H1 (cell line): Measurements from ENCODE around the gene NAIF1.

Experiments used
- CHD2 ChIP-seq: IDR thresholded peaks from 2 replicates; pipeline ENCODE4 v1.6.1; 2012; ENCODE audit warnings: low read length, improper control_type of control experiment
- CTCF ChIP-seq, 3 experiments: IDR thresholded peaks; 1 replicate in 2 of 3; 2 replicates in 1 of 3; pipeline versions ENCODE4 v1.5.1 to v1.6.1; 2011; ENCODE audit warnings: low read length in 3 of 3, mild to moderate bottlenecking in 3 of 3, inconsistent platforms in 2 of 3, low read depth in 1 of 3, moderate library complexity in 1 of 3; ENCODE audit not compliant: insufficient read depth in 1 of 3; ENCODE audit errors: control extremely low read depth in 1 of 3
- EP300 ChIP-seq, 2 experiments: IDR thresholded peaks; 1 replicate in 1 of 2; 2 replicates in 1 of 2; pipeline ENCODE4 v1.6.1; 2011 to 2012; ENCODE audit warnings: low read depth in 2 of 2, low read length in 2 of 2, mild to moderate bottlenecking in 2 of 2, borderline replicate concordance in 1 of 2, inconsistent platforms in 1 of 2, moderate library complexity in 1 of 2
- HDAC6 ChIP-seq: IDR thresholded peaks from one replicate; pipeline ENCODE4 v1.7.1; 2012; ENCODE audit warnings: low read depth, mild to moderate bottlenecking, inconsistent platforms, low read length, moderate library complexity
- POLR2A ChIP-seq, 2 experiments: IDR thresholded peaks; 1 replicate in 1 of 2; 2 replicates in 1 of 2; pipeline ENCODE4 v1.6.1; 2011; ENCODE audit warnings: low read depth in 2 of 2, low read length in 2 of 2, mild to moderate bottlenecking in 2 of 2; ENCODE audit errors: control extremely low read depth in 1 of 2
- POLR2AphosphoS5 ChIP-seq: IDR thresholded peaks from 2 replicates; pipeline ENCODE4 v1.6.1; 2011; ENCODE audit warnings: low read depth, low read length
- RNF2 ChIP-seq: fragments of 200-900, 300-1000 bp; sonication (generic); IDR thresholded peaks from 2 replicates; pipeline ENCODE4 v1.7.1; 2016; ENCODE audit warnings: borderline replicate concordance, low read depth, mild to moderate bottlenecking, antibody characterized with exemption, low read length; ENCODE audit not compliant: poor library complexity, severe bottlenecking; ENCODE audit errors: missing control alignments
- SAP30 ChIP-seq: fragments of 300-600 bp; sonication (generic); IDR thresholded peaks from 2 replicates; pipeline ENCODE4 v1.7.1; 2012; ENCODE audit warnings: low read length, moderate library complexity, mild to moderate bottlenecking, inconsistent platforms; ENCODE audit not compliant: insufficient read depth, insufficient replicate concordance
- TAF1 ChIP-seq: IDR thresholded peaks from 2 replicates; pipeline ENCODE4 v1.6.1; 2011; ENCODE audit warnings: mild to moderate bottlenecking, low read depth, low read length
- TCF12 ChIP-seq: IDR thresholded peaks from 2 replicates; pipeline ENCODE4 v1.6.1; 2011; ENCODE audit warnings: low read depth, mild to moderate bottlenecking, low read length
- USF2 ChIP-seq: IDR thresholded peaks from 2 replicates; pipeline ENCODE4 v1.6.1; 2011; ENCODE audit warnings: low read length, improper control_type of control experiment

- TF ChIP-seq CTCF (IDR thresholded peaks at IDR 0.05; ENCODE audit: control extremely low read depth in 1 of 3, insufficient read depth in 1 of 3, low read depth in 1 of 3, low read length in 3 of 3), result no peak
- TF ChIP-seq SAP30, result no peak
- no peak for TF ChIP-seq POLR2A (IDR thresholded peaks at IDR 0.05; ENCODE audit: control extremely low read depth in 1 of 2, low read depth in 2 of 2, low read length in 2 of 2)
- no peak for TF ChIP-seq CHD2
- no peak for TF ChIP-seq RNF2
- no peak for TF ChIP-seq USF2
- no peak for TF ChIP-seq TCF12
- no peak for TF ChIP-seq TAF1
- TF ChIP-seq HDAC6, result no peak
- TF ChIP-seq EP300 (IDR thresholded peaks at IDR 0.05; ENCODE audit: borderline replicate concordance in 1 of 2, low read depth in 2 of 2, low read length in 2 of 2), result no peak
- no peak for TF ChIP-seq POLR2AphosphoS5
Measured at GRCh38 chr9:128061275-128061960, 5.7 kb downstream of the NAIF1 start.
